Tibial artery (tissue), 4 donors: ENCODE results near the gene KRT80.
"Not testable (repeated sequence)": the region's sequence is repeated elsewhere in the genome, so short reads cannot be mapped to it uniquely, and the experiment has no call there.

Experiments used
- DNase-seq, 2 donors: peaks; one replicate each; pipeline ENCODE4 v3.0.0-alpha.2; 2019
- H3K27ac ChIP-seq, 2 donors: fragments of 200-600 bp; sonication (generic) in 1 of 2; 1 replicate in 1 of 2; 2 replicates in 1 of 2; pipeline ENCODE4 v1.5.1; 2018 to 2019; ENCODE audit warnings: mild to moderate bottlenecking in 1 of 2
- H3K27me3 ChIP-seq, 2 donors: fragments of 200-600 bp; sonication (generic) in 1 of 2; one replicate each; pipeline versions ENCODE4 v1.5.1 to v1.6.0; 2016 to 2019
- H3K36me3 ChIP-seq, 3 donors: fragments of 200-600 bp; sonication (generic) in 2 of 3; one replicate each; pipeline ENCODE4 v1.5.1; 2016 to 2019; ENCODE audit warnings: mild to moderate bottlenecking in 2 of 3
- H3K4me1 ChIP-seq, 4 donors: fragments of 200-600 bp; sonication (generic) in 2 of 4; 1 replicate in 3 of 4; 2 replicates in 1 of 4; pipeline ENCODE4 v1.5.1; 2016 to 2019
- H3K4me3 ChIP-seq, 2 donors: fragments of 200-600 bp; sonication (generic) in 1 of 2; 1 replicate in 1 of 2; 2 replicates in 1 of 2; pipeline ENCODE4 v1.5.1; 2018 to 2019; ENCODE audit warnings: mild to moderate bottlenecking in 2 of 2
- H3K9me3 ChIP-seq, 3 donors: fragments of 200-600 bp; sonication (generic) in 1 of 3; one replicate each; pipeline ENCODE4 v1.5.1; 2016 to 2019
- CTCF ChIP-seq, 2 experiments: fragments of 200-600 bp in 1 of 2; fragments of 450-650 bp in 1 of 2; IDR thresholded peaks; one replicate each; pipeline ENCODE4 v1.5.1; 2017 to 2019; ENCODE audit warnings: antibody characterized with exemption in 2 of 2, mild to moderate bottlenecking in 1 of 2, moderate library complexity in 1 of 2
- intact Hi-C: fragments of 100-400 bp; cut with DNase I; formaldehyde crosslinking; loops from one replicate; pipeline ENCODE4 v1.15.0; 2023; ENCODE audit warnings: low total_unique reads

KRT80 gene

GRCh38 chr12:52191841-52192791 is at the start of gene KRT80:
KRT80 (minus strand) TSS chr12:52192014; CDS start chr12:52191902, 112 bp downstream.
- intact Hi-C loops = no loop called here
- Histone ChIP-seq H3K4me3 (no peak within 1 kb of the TSS), H3K4me1 (peaks cover 9 to 79% (median 66%) of the 10 kb centered on the region in 4 donors), H3K9me3 (no peaks in the 10 kb centered on the region), H3K27me3 (no peaks in the 10 kb centered on the region), H3K36me3 (no peaks in the 10 kb centered on the region), H3K27ac (peak within 1 kb of the TSS; percentile 68 to 75)
- DNase-seq = peak; percentile 91 to 96
- no peak for TF ChIP-seq CTCF (IDR thresholded peaks at IDR 0.05)

DNA sequence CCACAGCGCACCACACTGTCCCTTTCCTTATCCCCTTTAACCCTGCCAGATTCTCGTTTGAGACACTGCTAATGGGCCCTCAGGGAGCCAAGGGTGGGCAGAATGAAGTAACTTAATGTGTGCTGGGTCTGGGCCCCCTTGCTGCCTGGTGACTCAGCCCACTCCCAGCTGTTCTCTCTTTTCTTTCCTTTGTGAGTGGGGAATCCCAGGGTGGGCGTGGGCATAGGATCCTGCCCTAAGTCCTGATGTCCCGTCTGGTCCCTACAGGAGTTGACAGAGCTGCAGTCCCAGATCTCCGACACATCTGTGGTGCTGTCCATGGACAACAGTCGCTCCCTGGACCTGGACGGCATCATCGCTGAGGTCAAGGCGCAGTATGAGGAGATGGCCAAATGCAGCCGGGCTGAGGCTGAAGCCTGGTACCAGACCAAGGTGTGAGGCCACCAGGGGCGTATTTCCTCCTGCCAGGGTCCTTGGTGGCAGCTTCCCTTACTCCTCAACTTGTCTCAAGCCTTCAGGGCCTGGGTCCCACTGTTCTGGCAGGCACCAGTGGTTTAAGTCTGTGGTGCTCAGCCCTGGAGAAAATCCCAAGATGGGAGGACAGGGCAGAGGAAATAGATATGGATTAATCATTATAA is 49.5 kb upstream of the KRT80 start:
- DNase-seq = no peak
- intact Hi-C loops = no loop called here
- peaks cover 4 to 54% (median 32%) of the 10 kb centered on the region in 4 donors for H3K4me1 ChIP-seq
- peaks cover 0 to 14% (median 0%) of the 10 kb centered on the region in 3 donors for H3K36me3 ChIP-seq
- no peaks in the 10 kb centered on the region for H3K9me3 ChIP-seq
- H3K4me3 ChIP-seq = no peak overlapping the region
- TF ChIP-seq CTCF (IDR thresholded peaks at IDR 0.05) = no peak
- H3K27ac ChIP-seq = no peak overlapping the region
- H3K27me3 ChIP-seq = no peaks in the 10 kb centered on the region

DNA sequence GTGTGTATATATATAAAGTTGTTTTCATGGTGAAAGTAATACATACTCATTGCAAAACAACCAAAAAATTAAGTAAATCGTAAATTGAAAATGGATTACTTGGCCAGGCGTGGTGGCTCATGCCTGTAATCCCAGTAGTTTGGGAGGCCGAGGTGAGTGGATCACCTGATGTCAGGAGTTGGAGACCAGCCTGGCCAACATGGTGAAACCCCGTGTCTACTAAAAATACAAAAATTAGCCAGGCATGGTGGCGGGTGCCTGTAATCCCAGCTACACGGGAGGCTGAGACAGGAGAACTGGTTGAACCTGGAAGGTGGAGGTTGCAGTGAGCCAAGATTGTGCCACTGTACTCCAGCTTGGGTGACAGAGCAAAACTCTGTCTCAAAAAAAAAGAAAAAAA is 48.4 kb upstream of the KRT80 start:
- H3K27ac ChIP-seq, intact Hi-C loops, H3K27me3 ChIP-seq, DNase-seq, H3K4me3 ChIP-seq, H3K9me3 ChIP-seq: not testable (repeated sequence)
- Histone ChIP-seq H3K36me3 (peaks cover 0 to 19% (median 0%) of the 10 kb centered on the region in 3 donors), H3K4me1 (peaks cover 4 to 44% (median 26%) of the 10 kb centered on the region in 4 donors)

DNA sequence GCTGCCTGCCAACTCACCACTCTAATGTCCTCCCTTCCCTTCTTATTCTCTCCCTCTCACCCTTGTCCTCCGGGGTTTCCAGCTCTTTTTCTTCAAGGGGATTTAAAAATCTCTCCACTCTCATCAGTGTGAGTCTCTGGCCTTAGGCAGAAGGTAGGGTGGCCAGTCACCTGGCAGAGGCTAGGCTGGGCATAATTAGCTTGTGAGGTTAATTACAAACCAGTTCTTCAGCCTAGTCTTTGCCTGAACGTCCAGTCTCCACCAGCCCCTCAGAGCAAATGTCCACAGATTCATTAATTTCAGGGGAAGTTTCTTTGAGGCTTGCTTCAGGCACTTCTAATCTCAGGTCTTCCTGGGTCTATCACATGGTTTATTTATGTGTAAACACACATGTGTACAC is 48.0 kb upstream of the KRT80 start:
- Histone ChIP-seq H3K27ac (no peak overlapping the region), H3K4me1 (peaks cover 4 to 39% (median 25%) of the 10 kb centered on the region in 4 donors), H3K9me3 (no peaks in the 10 kb centered on the region), H3K36me3 (peaks cover 0 to 21% (median 0%) of the 10 kb centered on the region in 3 donors), H3K27me3 (no peaks in the 10 kb centered on the region), H3K4me3 (no peak overlapping the region)
- peak in 1 of 2 donors; percentile 32 for DNase-seq
- intact Hi-C loops = no loop called here
- no peak for TF ChIP-seq CTCF (IDR thresholded peaks at IDR 0.05)

DNA sequence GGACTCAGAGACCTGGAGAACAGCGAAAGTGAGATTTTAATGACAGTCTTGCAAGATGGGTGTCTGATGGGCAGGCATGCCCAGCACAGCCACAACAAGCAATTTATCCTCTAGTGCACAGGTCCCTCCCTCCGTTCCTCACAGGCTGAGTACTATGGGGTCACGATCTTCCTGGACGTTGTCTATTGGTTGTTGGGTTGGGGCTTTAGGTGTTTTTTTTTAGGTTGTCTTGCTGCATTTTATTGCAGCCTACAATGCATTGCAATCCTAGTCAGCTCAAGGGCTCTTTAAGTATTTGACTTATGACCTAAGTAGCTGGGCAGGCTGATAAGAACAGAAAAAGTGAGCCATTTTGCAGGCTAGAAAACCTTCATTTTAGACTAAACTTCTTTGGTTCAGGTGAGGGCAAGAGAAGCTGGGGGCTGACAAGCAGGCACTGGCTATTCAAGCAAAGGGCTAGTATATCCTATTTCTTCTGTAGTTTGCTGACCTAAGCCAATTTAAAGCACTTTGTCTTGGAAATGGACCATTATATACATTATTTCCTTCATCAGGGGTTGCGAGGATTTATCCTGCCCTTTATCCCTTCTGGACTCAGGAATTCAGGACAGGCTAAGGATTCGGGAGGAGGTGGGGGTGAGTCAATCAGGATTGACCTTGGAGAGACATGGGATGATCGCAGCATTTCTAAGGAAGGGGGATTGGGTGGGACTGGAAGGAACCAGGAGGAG is 47.3 kb upstream of the KRT80 start:
- Histone ChIP-seq H3K4me3 (no peak overlapping the region), H3K9me3 (no peaks in the 10 kb centered on the region), H3K27ac (no peak overlapping the region), H3K27me3 (peaks cover 0 to 1% of the 10 kb centered on the region in 2 donors), H3K4me1 (peaks cover 4 to 32% (median 18%) of the 10 kb centered on the region in 4 donors), H3K36me3 (peaks cover 0 to 21% (median 0%) of the 10 kb centered on the region in 3 donors)
- TF ChIP-seq CTCF (IDR thresholded peaks at IDR 0.05) = no peak
- DNase-seq = no peak
- intact Hi-C loops = no loop called here
